GM12878 (cell line): Measurements from ENCODE around the gene FABP2. TPM values are rescaled to one million over a fixed set of nuclear protein-coding genes. Genes with fewer than 3 reads are reported as not detected.
"Not testable (repeated sequence)": the region's sequence is repeated elsewhere in the genome, so short reads cannot be mapped to it uniquely, and the experiment has no call there.

Source experiments
- ATAC-seq: fragments of 200-7000 bp; cut with Tn5 transposase; 3 replicates; pipeline ENCODE4 v1.9.1; 2020; ENCODE audit warnings: mild to moderate bottlenecking, moderate library complexity
- BruUV-seq: library from RNA; stranded (reverse); fragments of 400-500 nt; replicated peaks from 2 replicates; lab custom pipeline; 2021; lab: Mats Ljungman, UMichigan
- CTCF ChIA-PET: fragments of 300-600 bp; sonication (Branson Sonifier 250); formaldehyde crosslinking; extraction: SDS; loops from one replicate; lab custom pipeline; 2021; ENCODE audit warnings: inconsistent platforms; lab: Yijun Ruan, JAX
- POLR2A ChIA-PET: fragments of 350-600 bp; formaldehyde crosslinking; extraction: SDS; loops from one replicate; lab custom pipeline; 2021; ENCODE audit warnings: inconsistent platforms; lab: Charles Lee
- RAD21 ChIA-PET: fragments of 300-600 bp; sonication (Branson Sonifier 250); formaldehyde crosslinking; loops from one replicate; lab custom pipeline; 2023; ENCODE audit warnings: antibody characterized with exemption; ENCODE audit not compliant: unreplicated experiment; lab: Charles Lee
- SMC1A ChIA-PET: fragments of 300-600 bp; sonication (Branson Sonifier 250); formaldehyde crosslinking; loops from one replicate; lab custom pipeline; 2023; ENCODE audit not compliant: unreplicated experiment, uncharacterized antibody; lab: Charles Lee
- DNase-seq: peaks from one replicate; pipeline ENCODE4 v3.0.0-alpha.2; 2011; ENCODE audit warnings: low read depth, low spot score
- FAIRE-seq: peaks from 3 replicates; lab custom pipeline; 2011; peaks lifted over from hg19 to GRCh38; lab: Jason Lieb, UNC
- H2AFZ ChIP-seq: 2 replicates; pipeline ENCODE4 v1.6.0; 2011; ENCODE audit warnings: low read depth, low read length, control low read depth; ENCODE audit not compliant: control insufficient read depth
- H3K27ac ChIP-seq: 2 replicates; pipeline ENCODE4 v1.5.1; 2011; ENCODE audit warnings: control low read depth; ENCODE audit not compliant: control insufficient read depth, insufficient read depth
- H3K27me3 ChIP-seq, 2 experiments: replicated peaks in 1 of 2; 2 replicates each; pipeline versions ENCODE4 v1.6.0 to v1.6.1; 2011; ENCODE audit warnings: low read length in 1 of 2; ENCODE audit not compliant: control insufficient read depth in 2 of 2, insufficient read depth in 2 of 2
- H3K36me3 ChIP-seq, 2 experiments: 2 replicates each; pipeline ENCODE4 v1.5.1; 2011; ENCODE audit warnings: low read length in 1 of 2; ENCODE audit not compliant: control insufficient read depth in 2 of 2, insufficient read depth in 2 of 2
- H3K4me1 ChIP-seq: 2 replicates; pipeline ENCODE4 v1.6.1; 2011; ENCODE audit warnings: mild to moderate bottlenecking, low read length, moderate library complexity, mixed read lengths; ENCODE audit not compliant: control insufficient read depth, insufficient read depth
- H3K4me2 ChIP-seq: 2 replicates; pipeline ENCODE4 v1.6.0; 2011; ENCODE audit warnings: control low read depth; ENCODE audit not compliant: control insufficient read depth, insufficient read depth
- H3K4me3 ChIP-seq: fragments of 200-600 bp; sonication (generic); 2 replicates; pipeline ENCODE4 v1.5.1; 2016
- H3K79me2 ChIP-seq: 2 replicates; pipeline ENCODE4 v1.6.0; 2011; ENCODE audit warnings: low read length; ENCODE audit not compliant: control insufficient read depth, insufficient read depth
- H3K9ac ChIP-seq: 2 replicates; pipeline ENCODE4 v1.8.0; 2011; ENCODE audit warnings: low read length, control low read depth, mixed read lengths; ENCODE audit not compliant: control insufficient read depth, insufficient read depth
- H3K9me3 ChIP-seq: replicated peaks from 3 replicates; pipeline ENCODE4 v1.5.1; 2011; ENCODE audit warnings: mild to moderate bottlenecking, low read length; ENCODE audit not compliant: control insufficient read depth, insufficient read depth
- H4K20me1 ChIP-seq: 2 replicates; pipeline ENCODE4 v1.6.0; 2011; ENCODE audit not compliant: control insufficient read depth, insufficient read depth
- WGBS: methylation state at CpG from one replicate; pipeline ENCODE4 v1.1.6; 2016; ENCODE audit warnings: low lambda C conversion rate; ENCODE audit not compliant: insufficient replicate concordance, insufficient coverage; ENCODE audit errors: missing lambda C conversion rate; 5-methylcytosine and 5-hydroxymethylcytosine counted together
- in situ Hi-C: fragments of 300-500 bp; cut with MboI; formaldehyde crosslinking; loops from 9 replicates; pipeline ENCODE4 v1.14.3; 2018; ENCODE audit warnings: mixed read lengths
- intact Hi-C: fragments of 100-400 bp; cut with micrococcal nuclease; formaldehyde crosslinking; loops from one replicate; pipeline ENCODE4 v1.14.2; 2022; ENCODE audit not compliant: unreplicated experiment
- polyA plus RNA-seq, 11 experiments: library from polyadenylated mRNA; depleted of rRNA in 4 of 11; unstranded in 6 of 11; stranded (reverse) in 5 of 11; fragments of >200 nt; fragmentation: Nextera tagmentation in 4 of 11; fragmentation: Illumina TruSeq in 1 of 11; extraction: Ambion mirVana in 4 of 11; extraction: Trizol in 1 of 11; gene quantifications; 1 replicate in 1 of 11; 2 replicates in 10 of 11; pipeline versions ENCODE4 v1.2.1 to v1.2.3, GENCODE V29; 2011 to 2016; ENCODE audit warnings: inconsistent platforms in 2 of 11, missing spikeins in 2 of 11, low read depth in 1 of 11
- total RNA-seq, 4 experiments: library from RNA; depleted of rRNA in 3 of 4; stranded (reverse); fragments of >200 nt in 3 of 4; fragmentation: Illumina TruSeq in 1 of 4; extraction: Trizol in 1 of 4; gene quantifications; 2 replicates each; pipeline versions ENCODE4 v1.2.1 to v1.2.3, GENCODE V29; 2013 to 2021

FABP2 gene
- total and polyA plus RNA-seq, 10 of the 15 experiments (the other 5 are each of a cell fraction or from before 2014, with no cell fraction given): not detected

DNA sequence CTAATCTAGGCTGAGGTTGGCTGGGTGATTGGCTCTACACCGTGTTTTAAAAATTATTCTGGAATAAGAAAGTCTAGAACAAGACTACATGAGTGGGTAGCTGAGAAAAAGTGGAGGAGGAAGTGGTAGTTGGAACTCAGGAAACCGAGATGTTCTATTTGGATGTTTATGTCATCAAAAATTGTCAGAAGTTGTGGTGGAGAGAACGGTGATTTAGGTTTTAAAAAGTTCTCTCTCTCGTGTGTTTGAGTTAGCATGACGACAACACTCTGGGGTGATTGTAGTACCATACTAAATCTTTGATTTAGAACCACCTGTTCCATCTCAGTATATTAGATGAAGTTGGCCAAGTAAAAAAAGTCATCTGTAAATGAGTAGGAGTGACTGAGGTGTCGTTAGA is 41.4 kb upstream of the FABP2 start:
- RAD21 ChIA-PET, H3K9ac ChIP-seq, H3K4me1 ChIP-seq, in situ Hi-C loops, H4K20me1 ChIP-seq, intact Hi-C loops, H3K9me3 ChIP-seq, DNase-seq, H3K27ac ChIP-seq, POLR2A ChIA-PET, CTCF ChIA-PET, BruUV-seq, H3K79me2 ChIP-seq, H3K4me3 ChIP-seq, H3K27me3 ChIP-seq, H3K36me3 ChIP-seq, FAIRE-seq, H2AFZ ChIP-seq, ATAC-seq, H3K4me2 ChIP-seq: not testable (repeated sequence)
- 54% methylated on average over 6 of the region's 6 CpGs for WGBS
- SMC1A ChIA-PET: interaction anchor here (0.7 kb wide), 1 partner anchor 45 kb away, joined by 3 read pairs; no protein-coding TSS in a partner anchor

DNA sequence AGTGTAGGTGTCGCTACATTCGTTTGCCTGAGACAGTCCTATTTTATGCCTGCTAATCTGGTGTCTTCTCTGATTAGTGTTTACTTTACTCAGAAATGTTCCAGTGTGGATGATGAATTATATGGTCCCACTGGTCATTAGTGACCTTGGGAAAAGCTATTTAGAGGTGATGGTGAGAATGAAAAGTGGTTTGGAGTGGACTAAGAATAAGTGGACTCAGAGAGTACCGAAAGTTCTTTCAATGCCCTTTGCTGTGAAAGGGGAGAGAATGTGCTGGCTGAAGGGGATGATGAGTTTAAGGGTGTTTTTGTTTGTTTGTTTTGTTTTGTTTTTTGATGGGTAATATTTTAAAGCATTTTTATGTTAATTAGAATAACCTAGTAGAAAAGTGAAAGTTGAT is 40.5 kb upstream of the FABP2 start:
- H3K9me3 ChIP-seq, H3K9ac ChIP-seq, DNase-seq, H3K4me3 ChIP-seq, H3K36me3 ChIP-seq, RAD21 ChIA-PET, intact Hi-C loops, FAIRE-seq, ATAC-seq, in situ Hi-C loops, SMC1A ChIA-PET, BruUV-seq, H2AFZ ChIP-seq, H3K79me2 ChIP-seq, H3K27ac ChIP-seq, POLR2A ChIA-PET, H3K4me1 ChIP-seq, H4K20me1 ChIP-seq, CTCF ChIA-PET, H3K27me3 ChIP-seq, H3K4me2 ChIP-seq: not testable (repeated sequence)
- 88% methylated on average over 3 of the region's 3 CpGs for WGBS

DNA sequence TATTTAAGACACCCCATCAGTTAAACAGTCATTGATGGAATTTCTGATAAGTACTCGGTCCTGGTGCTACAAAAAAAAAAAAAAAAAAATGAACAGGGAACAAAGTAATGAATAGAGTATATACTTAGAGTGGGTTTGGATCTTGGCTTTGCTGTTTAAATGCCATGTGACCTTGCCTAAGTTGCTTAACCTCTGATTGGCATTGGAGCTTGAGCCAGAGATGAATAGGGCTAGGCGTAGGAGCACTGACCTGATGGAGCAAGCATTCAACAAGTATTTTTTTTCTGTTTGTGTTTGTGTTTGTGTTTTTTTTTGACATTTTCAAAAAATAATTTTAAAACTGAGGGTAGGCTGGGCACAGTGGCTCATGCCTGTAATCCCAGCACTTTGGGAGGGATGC is 37.9 kb upstream of the FABP2 start:
- intact Hi-C loops, H3K4me3 ChIP-seq, H3K9ac ChIP-seq, POLR2A ChIA-PET, BruUV-seq, CTCF ChIA-PET, in situ Hi-C loops, H3K27ac ChIP-seq, FAIRE-seq, RAD21 ChIA-PET, H4K20me1 ChIP-seq, ATAC-seq, H3K36me3 ChIP-seq, H3K9me3 ChIP-seq, H3K27me3 ChIP-seq, DNase-seq, H3K4me1 ChIP-seq, SMC1A ChIA-PET, H2AFZ ChIP-seq, H3K4me2 ChIP-seq, H3K79me2 ChIP-seq: not testable (repeated sequence)
- WGBS: 97% methylated on average over 2 of the region's 2 CpGs

DNA sequence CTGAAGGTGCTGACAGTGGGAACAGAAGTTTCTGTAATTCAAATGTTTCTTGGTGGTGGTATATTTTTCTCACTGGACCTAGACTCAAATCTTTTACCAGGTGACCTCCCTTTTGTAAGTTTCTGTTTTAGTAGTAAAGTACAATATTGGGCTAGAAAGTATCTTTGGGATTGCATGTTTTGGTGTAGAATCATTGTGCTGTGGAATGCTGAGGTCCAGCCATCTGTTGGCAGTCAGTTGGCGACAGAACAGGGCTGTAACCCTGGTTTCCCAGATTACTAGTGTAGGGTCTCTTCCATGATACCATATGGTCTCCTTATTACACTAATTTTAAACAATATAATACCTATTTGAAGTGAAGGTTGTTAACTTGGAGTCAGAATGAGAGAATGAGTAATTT is 34.9 kb upstream of the FABP2 start:
- BruUV-seq, intact Hi-C loops, H3K36me3 ChIP-seq, CTCF ChIA-PET, H3K79me2 ChIP-seq, ATAC-seq, H3K4me2 ChIP-seq, H3K9me3 ChIP-seq, POLR2A ChIA-PET, H4K20me1 ChIP-seq, SMC1A ChIA-PET, H3K4me1 ChIP-seq, RAD21 ChIA-PET, H3K4me3 ChIP-seq, in situ Hi-C loops, H3K9ac ChIP-seq, H2AFZ ChIP-seq, FAIRE-seq, DNase-seq, H3K27ac ChIP-seq, H3K27me3 ChIP-seq: not testable (repeated sequence)
- WGBS: 89% methylated on average over 1 of the region's 1 CpG
